SK-N-MC (cell line): ENCODE measurements around the gene PCDH12.

Experiments
- EZH2 ChIP-seq: fragments of 200-600 bp; sonication (generic); IDR thresholded peaks from one replicate; pipeline ENCODE4 v1.6.1; 2017; ENCODE audit warnings: antibody characterized with exemption
- POLR2AphosphoS5 ChIP-seq: IDR thresholded peaks from 2 replicates; pipeline ENCODE4 v1.6.1; 2012; ENCODE audit warnings: mild to moderate bottlenecking, low read depth, low read length, borderline replicate concordance

DNA sequence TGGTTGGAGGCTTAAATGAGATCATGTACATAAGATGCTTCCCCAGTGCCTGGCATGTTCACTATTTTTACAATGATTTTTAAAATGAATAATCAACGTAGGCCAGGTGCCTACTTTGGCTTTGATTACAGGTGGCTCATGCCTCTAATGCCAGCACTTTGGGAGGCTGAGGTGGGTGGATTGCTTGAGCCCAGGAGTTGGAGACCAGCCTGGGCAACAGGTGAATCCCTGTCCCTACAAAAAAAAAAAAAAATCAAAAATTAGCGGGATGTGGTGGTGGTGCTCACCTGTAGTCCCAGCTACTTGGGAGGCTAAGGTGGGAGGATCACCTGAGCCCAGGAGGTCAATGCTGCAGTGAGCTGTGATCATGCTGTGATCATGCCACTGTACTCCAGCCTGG is 9.2 kb downstream of the PCDH12 start:
- no peak for TF ChIP-seq EZH2
- no peak for TF ChIP-seq POLR2AphosphoS5
